Measurements from ENCODE around the gene GAPVD1.
"Not testable (repeated sequence)": the region's sequence is repeated elsewhere in the genome, so short reads cannot be mapped to it uniquely, and the experiment has no call there.

The GAPVD1 gene

GRCh38 chr9:125261501-125262293 is at the start of gene GAPVD1:
GAPVD1 (plus strand) TSS chr9:125261826; CDS start chr9:125298922, 37,096 bp downstream.
- DNase-seq, result peak; percentile 84

- DNase-seq, result no peak
These were observed 47.4 kb upstream of the GAPVD1 start for GRCh38 chr9:125214186-125214585.

- no peak for DNase-seq
These were observed 43.0 kb upstream of the GAPVD1 start for GRCh38 chr9:125218621-125219020.

- not testable (repeated sequence) for DNase-seq
These were observed 36.8 kb upstream of the GAPVD1 start for GRCh38 chr9:125224858-125225257.

GRCh38 chr9:125227761-125228160 is 33.9 kb upstream of the GAPVD1 start:
- DNase-seq, result no peak

- no peak for DNase-seq
These were observed 27.9 kb upstream of the GAPVD1 start for GRCh38 chr9:125233678-125234077.

- not testable (repeated sequence) for DNase-seq
These were observed 27.5 kb upstream of the GAPVD1 start for GRCh38 chr9:125234099-125234498.

GRCh38 chr9:125235804-125236519 is 25.7 kb upstream of the GAPVD1 start:
- no peak for DNase-seq

GRCh38 chr9:125236520-125237159 is 25.0 kb upstream of the GAPVD1 start:
- not testable (repeated sequence) for DNase-seq

GRCh38 chr9:125238127-125238914 is 23.3 kb upstream of the GAPVD1 start:
- no peak for DNase-seq

GRCh38 chr9:125238915-125239446 is 22.6 kb upstream of the GAPVD1 start:
- DNase-seq, result no peak

GRCh38 chr9:125239631-125240597 is 21.7 kb upstream of the GAPVD1 start:
- no peak for DNase-seq

- peak in 1 of 2 experiments; percentile 31 for DNase-seq
These were observed 21.0 kb upstream of the GAPVD1 start for GRCh38 chr9:125240649-125240999.

- DNase-seq, result peak; percentile 98 to 100
These were observed 20.4 kb upstream of the GAPVD1 start, which contains the start of gene HSPA5 for GRCh38 chr9:125241000-125241862. HSPA5 (minus strand) TSS chr9:125241343; CDS start chr9:125241126, 217 bp downstream.

- peak in 1 of 2 experiments; percentile 23 for DNase-seq
These were observed 19.5 kb upstream of the GAPVD1 start for GRCh38 chr9:125241863-125242739.

- DNase-seq, result no peak
These were observed 17.8 kb upstream of the GAPVD1 start for GRCh38 chr9:125243792-125244260.

GRCh38 chr9:125246261-125246667 is 15.4 kb upstream of the GAPVD1 start:
- DNase-seq, result no peak

GRCh38 chr9:125254231-125254630 is 7.4 kb upstream of the GAPVD1 start:
- DNase-seq, result no peak

Measured in stimulated activated CD4-positive, alpha-beta T cell treated with anti-CD3 and anti-CD28 coated beads, Interleukin-4, amount 100 ng/mL, for 4 hours (primary cell).